GM19238 (cell line): ENCODE data around the gene CSMD2.

Experiments used
- DNase-seq: peaks from one replicate; pipeline ENCODE4 v3.0.0; 2011; ENCODE audit warnings: low spot score; ENCODE audit not compliant: insufficient read length

The CSMD2 gene

GRCh38 chr1:33719771-33720670, 445.0 kb downstream of the CSMD2 start:
- DNase-seq: no peak

GRCh38 chr1:33719326-33719725, 445.7 kb downstream of the CSMD2 start:
- no peak for DNase-seq

- no peak for DNase-seq
These were observed 446.8 kb downstream of the CSMD2 start for GRCh38 chr1:33718186-33718585.

GRCh38 chr1:33716976-33717688, 447.9 kb downstream of the CSMD2 start:
- no peak for DNase-seq

- no peak for DNase-seq
These were observed 449.7 kb downstream of the CSMD2 start for GRCh38 chr1:33715195-33715811.

GRCh38 chr1:33714421-33714820, 450.6 kb downstream of the CSMD2 start:
- DNase-seq: no peak

GRCh38 chr1:33713058-33713877, 451.8 kb downstream of the CSMD2 start:
- DNase-seq: no peak

- no peak for DNase-seq
These were observed 452.8 kb downstream of the CSMD2 start for GRCh38 chr1:33712186-33712585.

- DNase-seq: no peak
These were observed 453.5 kb downstream of the CSMD2 start for GRCh38 chr1:33711511-33711910.

GRCh38 chr1:33710967-33711366, 454.1 kb downstream of the CSMD2 start:
- DNase-seq: no peak

- no peak for DNase-seq
These were observed 455.0 kb downstream of the CSMD2 start for GRCh38 chr1:33709783-33710718.

- no peak for DNase-seq
These were observed 455.8 kb downstream of the CSMD2 start for GRCh38 chr1:33709174-33709782.

GRCh38 chr1:33706634-33707255, 458.3 kb downstream of the CSMD2 start:
- no peak for DNase-seq

GRCh38 chr1:33703464-33703863, 461.6 kb downstream of the CSMD2 start:
- no peak for DNase-seq

- no peak for DNase-seq
These were observed 466.5 kb downstream of the CSMD2 start for GRCh38 chr1:33698361-33699035.

GRCh38 chr1:33697816-33698215, 467.2 kb downstream of the CSMD2 start:
- no peak for DNase-seq

- DNase-seq: no peak
These were observed 468.1 kb downstream of the CSMD2 start for GRCh38 chr1:33696962-33697361.

GRCh38 chr1:33696311-33696710, 468.7 kb downstream of the CSMD2 start:
- no peak for DNase-seq
